ENCODE results near the gene TACO1.

TACO1 gene

DNA sequence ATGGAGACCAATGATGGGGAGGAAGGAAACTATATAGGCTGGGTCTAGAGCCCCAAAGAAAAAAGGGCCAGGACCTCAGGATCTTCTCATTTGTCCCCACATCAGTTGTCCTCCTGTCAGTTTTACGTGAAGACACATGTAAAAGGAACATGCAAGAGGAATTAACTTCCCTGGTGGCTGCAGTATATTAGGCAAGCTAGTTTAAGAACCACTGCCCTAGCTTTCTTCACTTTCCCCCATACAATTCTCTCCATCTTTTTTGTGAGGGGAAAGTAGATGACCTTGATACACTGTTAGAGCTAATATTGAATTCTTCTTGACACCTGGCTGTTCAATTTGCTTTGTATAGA is 23.8 kb downstream of the TACO1 start:
- TF ChIP-seq, protein P1, sequence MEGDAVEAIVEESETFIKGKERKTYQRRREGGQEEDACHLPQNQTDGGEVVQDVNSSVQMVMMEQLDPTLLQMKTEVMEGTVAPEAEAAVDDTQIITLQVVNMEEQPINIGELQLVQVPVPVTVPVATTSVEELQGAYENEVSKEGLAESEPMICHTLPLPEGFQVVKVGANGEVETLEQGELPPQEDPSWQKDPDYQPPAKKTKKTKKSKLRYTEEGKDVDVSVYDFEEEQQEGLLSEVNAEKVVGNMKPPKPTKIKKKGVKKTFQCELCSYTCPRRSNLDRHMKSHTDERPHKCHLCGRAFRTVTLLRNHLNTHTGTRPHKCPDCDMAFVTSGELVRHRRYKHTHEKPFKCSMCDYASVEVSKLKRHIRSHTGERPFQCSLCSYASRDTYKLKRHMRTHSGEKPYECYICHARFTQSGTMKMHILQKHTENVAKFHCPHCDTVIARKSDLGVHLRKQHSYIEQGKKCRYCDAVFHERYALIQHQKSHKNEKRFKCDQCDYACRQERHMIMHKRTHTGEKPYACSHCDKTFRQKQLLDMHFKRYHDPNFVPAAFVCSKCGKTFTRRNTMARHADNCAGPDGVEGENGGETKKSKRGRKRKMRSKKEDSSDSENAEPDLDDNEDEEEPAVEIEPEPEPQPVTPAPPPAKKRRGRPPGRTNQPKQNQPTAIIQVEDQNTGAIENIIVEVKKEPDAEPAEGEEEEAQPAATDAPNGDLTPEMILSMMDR (IDR thresholded peaks at IDR 0.05; ENCODE audit: low read length, missing control alignments): no peak
- no peak overlapping the region for H3K4me3 ChIP-seq (replicated peaks; ENCODE audit: low read depth, low read length)
- DNase-seq (ENCODE audit: low read depth): no peak

DNA sequence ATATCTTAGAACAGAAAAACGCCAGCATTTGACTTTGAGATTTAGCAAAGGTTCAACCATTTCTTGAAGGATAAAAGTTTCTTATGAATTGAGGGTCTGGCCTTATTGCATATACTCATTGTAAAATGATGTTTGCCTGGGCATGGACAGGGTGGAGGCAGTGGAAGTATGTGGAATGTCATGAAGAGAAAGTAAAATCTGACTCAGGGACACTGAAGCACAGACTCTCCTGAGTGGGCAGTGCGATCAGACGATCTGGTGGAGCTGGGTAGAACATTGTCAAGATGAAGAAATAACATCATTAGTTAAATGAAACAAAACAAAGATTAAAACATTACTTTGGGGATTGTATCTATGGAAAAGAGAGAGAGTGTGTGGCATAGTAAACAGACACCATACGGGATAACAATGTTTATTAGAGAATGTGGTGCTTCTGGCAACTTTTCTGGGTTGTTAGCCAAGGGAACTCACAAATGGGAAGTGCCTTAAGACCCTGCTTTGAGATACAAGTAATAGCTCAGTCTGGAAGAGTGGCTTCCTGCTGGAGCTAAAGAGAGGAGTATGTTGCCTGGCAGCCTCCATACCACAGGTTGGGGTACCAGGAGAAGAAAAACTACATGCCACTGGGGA is 26.0 kb downstream of the TACO1 start:
- no peak overlapping the region for H3K4me3 ChIP-seq (replicated peaks; ENCODE audit: low read depth, low read length)
- TF ChIP-seq, protein P1 (IDR thresholded peaks at IDR 0.05; ENCODE audit: low read length, missing control alignments): no peak
- DNase-seq (ENCODE audit: low read depth): peak; percentile 29

DNA sequence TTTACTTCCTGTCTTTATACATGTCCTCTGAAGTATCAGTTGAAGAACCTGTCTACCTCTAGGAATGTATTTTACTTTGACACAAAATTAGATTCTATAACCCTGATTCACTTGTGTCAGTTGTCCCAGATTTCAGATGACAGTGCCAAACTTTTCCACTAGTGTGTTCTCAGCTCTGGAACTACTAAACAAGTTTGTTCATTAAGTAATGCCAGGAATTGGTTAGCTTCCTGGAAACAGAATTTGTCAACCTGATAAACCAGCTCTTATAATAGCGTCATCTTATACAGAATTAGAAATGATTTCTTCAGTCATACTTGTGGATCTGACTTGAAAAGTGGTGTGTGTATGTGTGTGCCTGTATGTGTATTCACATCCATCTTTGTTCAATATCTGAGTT is 28.9 kb downstream of the TACO1 start:
- no peak overlapping the region for H3K4me3 ChIP-seq (replicated peaks; ENCODE audit: low read depth, low read length)
- peak; percentile 32 for DNase-seq (ENCODE audit: low read depth)
- TF ChIP-seq, protein P1 (IDR thresholded peaks at IDR 0.05; ENCODE audit: low read length, missing control alignments): no peak

DNA sequence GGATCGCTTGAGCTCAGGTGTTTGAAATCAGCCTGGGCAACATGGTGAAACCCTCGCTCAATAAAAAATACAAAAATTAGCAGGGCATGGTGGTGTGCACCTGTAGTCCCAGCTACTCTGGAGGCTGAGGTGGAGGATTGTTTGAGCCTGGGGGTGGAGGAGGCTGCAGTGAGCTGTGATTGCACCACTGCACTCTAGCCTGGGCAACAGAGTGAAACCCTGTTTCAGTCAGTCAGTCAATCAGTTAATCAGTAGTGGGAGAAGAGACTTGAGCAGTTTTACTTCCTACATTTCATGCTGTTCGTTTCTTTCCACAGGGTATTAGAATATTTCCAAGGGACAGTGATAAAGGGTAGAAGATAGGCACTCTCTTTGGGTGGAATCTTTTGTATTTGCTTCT is 30.4 kb downstream of the TACO1 start:
- H3K4me3 ChIP-seq (replicated peaks; ENCODE audit: low read depth, low read length): no peak overlapping the region
- DNase-seq (ENCODE audit: low read depth): no peak
- TF ChIP-seq, protein P1 (IDR thresholded peaks at IDR 0.05; ENCODE audit: low read length, missing control alignments): no peak

DNA sequence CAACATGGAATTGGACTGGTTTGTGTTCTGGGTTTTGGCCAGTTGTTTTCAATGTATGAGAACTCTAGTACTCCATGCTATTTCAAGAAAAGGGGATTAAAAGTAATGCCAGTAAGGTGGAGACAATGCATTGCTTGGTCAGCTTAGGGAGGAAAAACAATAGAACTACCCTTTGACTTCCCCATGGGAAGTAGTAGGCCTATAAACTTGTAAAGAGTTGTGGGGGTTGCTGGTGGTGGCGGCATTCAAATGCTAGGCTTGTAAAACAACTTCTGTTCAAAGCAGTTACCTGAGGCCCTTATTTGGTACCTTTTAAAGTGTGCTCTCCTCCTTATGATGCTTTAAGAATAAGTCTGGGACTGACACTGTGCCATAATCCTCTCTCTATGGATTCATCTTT is 30.9 kb downstream of the TACO1 start:
- DNase-seq (ENCODE audit: low read depth): no peak
- no peak overlapping the region for H3K4me3 ChIP-seq (replicated peaks; ENCODE audit: low read depth, low read length)
- TF ChIP-seq, protein P1 (IDR thresholded peaks at IDR 0.05; ENCODE audit: low read length, missing control alignments): no peak

DNA sequence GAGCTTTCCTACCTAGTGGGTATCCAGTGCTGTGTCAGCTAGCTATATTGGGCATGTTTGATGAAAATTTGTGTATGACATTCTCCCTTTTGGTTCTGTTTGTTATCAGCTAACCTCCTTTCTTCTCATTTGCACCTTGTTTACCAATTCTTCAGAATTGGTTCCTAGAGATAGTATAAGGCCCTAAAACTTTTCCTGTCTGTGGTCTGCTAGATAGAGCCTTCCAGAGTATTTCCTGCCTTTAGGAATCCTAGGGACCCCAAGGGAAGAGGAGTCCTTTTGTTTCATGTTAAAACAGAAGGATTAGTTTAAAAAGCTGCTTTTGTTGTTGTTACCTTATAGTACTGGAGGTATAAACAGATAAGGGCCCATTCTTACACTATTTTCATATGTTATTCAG is 33.0 kb downstream of the TACO1 start:
- TF ChIP-seq, protein P1 (IDR thresholded peaks at IDR 0.05; ENCODE audit: low read length, missing control alignments): no peak
- no peak for DNase-seq (ENCODE audit: low read depth)
- H3K4me3 ChIP-seq (replicated peaks; ENCODE audit: low read depth, low read length): no peak overlapping the region

DNA sequence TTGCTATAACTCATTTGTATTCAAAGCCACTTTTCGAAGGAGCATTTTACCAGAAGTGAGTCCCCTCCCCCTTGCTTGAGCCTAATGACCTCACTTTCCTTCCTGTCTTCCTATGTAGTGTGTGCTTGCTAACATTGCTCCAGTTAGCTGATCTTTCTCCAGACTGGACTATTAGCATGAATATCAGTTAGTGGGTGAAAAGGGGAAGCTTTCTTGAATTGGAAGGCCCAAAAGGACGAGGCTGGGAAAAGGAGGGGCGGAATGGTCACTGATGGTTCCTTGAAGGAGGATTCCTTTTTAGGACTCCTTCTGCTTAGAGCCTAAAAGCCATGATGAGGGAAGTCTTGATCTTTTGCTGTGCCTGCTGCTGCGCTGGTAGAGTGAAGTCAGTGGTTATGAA is 33.5 kb downstream of the TACO1 start:
- DNase-seq (ENCODE audit: low read depth): peak; percentile 55
- TF ChIP-seq, protein P1 (IDR thresholded peaks at IDR 0.05; ENCODE audit: low read length, missing control alignments): no peak
- H3K4me3 ChIP-seq (replicated peaks; ENCODE audit: low read depth, low read length): no peak overlapping the region

Data from fibroblast of pulmonary artery (primary cell).